GM21367 (cell line): ENCODE measurements around the gene OR2V1.
"Not testable (repeated sequence)": the region's sequence is repeated elsewhere in the genome, so short reads cannot be mapped to it uniquely, and the experiment has no call there.

Experiments
- ATAC-seq: cut with Tn5 transposase; IDR thresholded peaks from one replicate; pipeline ENCODE4 v1.9.1; 2021; ENCODE audit not compliant: unreplicated experiment

The OR2V1 gene

GRCh38 chr5:181129601-181130000 is 1.4 kb downstream of the OR2V1 start:
- no peak for ATAC-seq

- ATAC-seq = no peak
Measured at GRCh38 chr5:181127907-181128626, 2.9 kb downstream of the OR2V1 start.

GRCh38 chr5:181127456-181127855 is 3.5 kb downstream of the OR2V1 start:
- ATAC-seq = no peak

- ATAC-seq = no peak
Measured at GRCh38 chr5:181126841-181127240, 4.1 kb downstream of the OR2V1 start.

- no peak for ATAC-seq
Measured at GRCh38 chr5:181124526-181124925, 6.4 kb downstream of the OR2V1 start.

- no peak for ATAC-seq
Measured at GRCh38 chr5:181121675-181122561, 9.1 kb downstream of the OR2V1 start.

GRCh38 chr5:181120761-181121160 is 10.2 kb downstream of the OR2V1 start:
- ATAC-seq = no peak

GRCh38 chr5:181120306-181120705 is 10.7 kb downstream of the OR2V1 start:
- no peak for ATAC-seq

GRCh38 chr5:181119105-181119504 is 11.9 kb downstream of the OR2V1 start:
- no peak for ATAC-seq

GRCh38 chr5:181118369-181118768 is 12.6 kb downstream of the OR2V1 start:
- ATAC-seq = no peak

- ATAC-seq = no peak
Measured at GRCh38 chr5:181114844-181115778, 15.9 kb downstream of the OR2V1 start.

GRCh38 chr5:181114284-181114843 is 16.6 kb downstream of the OR2V1 start:
- ATAC-seq = no peak

- ATAC-seq = not testable (repeated sequence)
Measured at GRCh38 chr5:181113572-181113971, 17.4 kb downstream of the OR2V1 start.

- no peak for ATAC-seq
Measured at GRCh38 chr5:181112476-181112875, 18.5 kb downstream of the OR2V1 start.

GRCh38 chr5:181111010-181111409 is 20.0 kb downstream of the OR2V1 start:
- no peak for ATAC-seq

GRCh38 chr5:181109489-181110013 is 21.4 kb downstream of the OR2V1 start:
- ATAC-seq = no peak

- ATAC-seq = no peak
Measured at GRCh38 chr5:181108578-181109165, 22.3 kb downstream of the OR2V1 start.

GRCh38 chr5:181107699-181108098 is 23.3 kb downstream of the OR2V1 start:
- ATAC-seq = no peak

- ATAC-seq = no peak
Measured at GRCh38 chr5:181105391-181106025, 25.5 kb downstream of the OR2V1 start.
